Endometrial microvascular endothelial cells (primary cell): Measurements from ENCODE around the gene PM20D2. TPM values are rescaled to one million over a fixed set of nuclear protein-coding genes. Genes with fewer than 3 reads are reported as not detected.
"Not testable (repeated sequence)": the region's sequence is repeated elsewhere in the genome, so short reads cannot be mapped to it uniquely, and the experiment has no call there.

ENCODE experiments used
- in situ Hi-C: cut with HindIII; loops from 2 replicates; pipeline ENCODE4 v1.10.0; 2017; ENCODE audit warnings: low sequenced_read_pairs, low pct_unique_long_range_greater_than_20kb; ENCODE audit errors: inconsistent ontology term
- total RNA-seq: library from RNA; depleted of rRNA; stranded (reverse); fragments of >200 nt; gene quantifications from one replicate; pipeline ENCODE4 v1.2.3, GENCODE V29; 2015; ENCODE audit errors: inconsistent ontology term

The PM20D2 gene
- 15.2 TPM for total RNA-seq

GRCh38 chr6:89145956-89146717 lies at the start of gene PM20D2:
TSS of gene PM20D2 (plus strand) at chr6:89146055. CDS start at chr6:89146145, 90 bp downstream.
- in situ Hi-C loops = no loop called here

GRCh38 chr6:89098461-89098860 lies 47.4 kb upstream of the PM20D2 start:
- in situ Hi-C loops = no loop called here

- in situ Hi-C loops = no loop called here
Observed at GRCh38 chr6:89100114-89100513, 45.7 kb upstream of the PM20D2 start.

- in situ Hi-C loops = no loop called here
Observed at GRCh38 chr6:89110284-89110683, 35.6 kb upstream of the PM20D2 start.

- in situ Hi-C loops = no loop called here
Observed at GRCh38 chr6:89111933-89112332, 33.9 kb upstream of the PM20D2 start.

- in situ Hi-C loops = no loop called here
Observed at GRCh38 chr6:89116702-89117101, 29.2 kb upstream of the PM20D2 start.

- in situ Hi-C loops = no loop called here
Observed at GRCh38 chr6:89117211-89118108, 28.4 kb upstream of the PM20D2 start, which contains the start of gene SRSF12. TSS of gene SRSF12 (minus strand) at chr6:89118071. CDS start at chr6:89117887, 184 bp downstream.

- in situ Hi-C loops = no loop called here
Observed at GRCh38 chr6:89118931-89119330, 26.9 kb upstream of the PM20D2 start.

GRCh38 chr6:89120371-89120770 lies 25.5 kb upstream of the PM20D2 start:
- in situ Hi-C loops = no loop called here

- in situ Hi-C loops = no loop called here
Observed at GRCh38 chr6:89121934-89122333, 23.9 kb upstream of the PM20D2 start.

- in situ Hi-C loops = no loop called here
Observed at GRCh38 chr6:89122625-89123024, 23.2 kb upstream of the PM20D2 start.

- in situ Hi-C loops = not testable (repeated sequence)
Observed at GRCh38 chr6:89128256-89128671, 17.6 kb upstream of the PM20D2 start.

GRCh38 chr6:89131599-89131998 lies 14.3 kb upstream of the PM20D2 start:
- in situ Hi-C loops = no loop called here

- in situ Hi-C loops = no loop called here
Observed at GRCh38 chr6:89132057-89132456, 13.8 kb upstream of the PM20D2 start.

GRCh38 chr6:89133981-89134380 lies 11.9 kb upstream of the PM20D2 start:
- in situ Hi-C loops = no loop called here

GRCh38 chr6:89134723-89135122 lies 11.1 kb upstream of the PM20D2 start:
- in situ Hi-C loops = no loop called here

GRCh38 chr6:89138173-89138572 lies 7.7 kb upstream of the PM20D2 start:
- in situ Hi-C loops = no loop called here

- in situ Hi-C loops = no loop called here
Observed at GRCh38 chr6:89139509-89140346, 6.1 kb upstream of the PM20D2 start.
